C4-2B (cell line): ENCODE measurements around the gene IDH3B.

Experiments
- CTCF ChIP-seq: fragments of 450-650 bp; conservative IDR thresholded peaks from 2 replicates; pipeline ENCODE4 v1.5.1; 2017; ENCODE audit warnings: mild to moderate bottlenecking
- ZFX ChIP-seq: fragments of 450-650 bp; IDR thresholded peaks from 2 replicates; pipeline ENCODE4 v1.6.1; 2017

- TF ChIP-seq CTCF, result no peak
- no peak for TF ChIP-seq ZFX
These were observed 23.5 kb upstream of the IDH3B start for GRCh38 chr20:2687514-2687913.
